HepG2 (cell line): ENCODE data around the gene ZNF839. TPM values are rescaled to one million over a fixed set of nuclear protein-coding genes. Genes with fewer than 3 reads are reported as not detected.
A peak's percentile ranks its signal among the peaks of the same experiment; 100 is the strongest.

Experiments
- CERS6 ChIP-seq: sonication (generic); formaldehyde crosslinking; IDR thresholded peaks from 2 replicates; pipeline ENCODE4 v1.5.0; 2020; ENCODE audit warnings: missing genetic modification reagents
- FOXJ3 ChIP-seq: sonication (generic); formaldehyde crosslinking; IDR thresholded peaks from 2 replicates; pipeline ENCODE4 v1.4.0; 2020; ENCODE audit warnings: missing genetic modification reagents, mild to moderate bottlenecking, borderline replicate concordance
- GPN1 ChIP-seq: sonication (generic); formaldehyde crosslinking; IDR thresholded peaks from 2 replicates; pipeline ENCODE4 v1.5.1; 2020; ENCODE audit warnings: missing genetic modification reagents, borderline replicate concordance
- KLF11 ChIP-seq: IDR thresholded peaks from 2 replicates; pipeline ENCODE4 v1.6.1; 2016; ENCODE audit warnings: missing compliant biosample characterization
- MIER3 ChIP-seq: IDR thresholded peaks from 2 replicates; pipeline ENCODE4 v1.6.1; 2016; ENCODE audit warnings: missing compliant biosample characterization, borderline replicate concordance
- MNT ChIP-seq: fragments of 450-650 bp; IDR thresholded peaks from 2 replicates; pipeline ENCODE4 v1.6.1; 2016
- POGK ChIP-seq: sonication (generic); formaldehyde crosslinking; conservative IDR thresholded peaks from 2 replicates; pipeline ENCODE4 v1.8.0; 2022; ENCODE audit warnings: mild to moderate bottlenecking, moderate library complexity, missing genetic modification reagents
- RXRA ChIP-seq: sonication (generic); formaldehyde crosslinking; IDR thresholded peaks from 2 replicates; pipeline ENCODE4 v1.5.1; 2020; ENCODE audit warnings: missing genetic modification reagents
- TCF12 ChIP-seq, 2 experiments: fragments of 450-650 bp in 1 of 2; sonication (generic) in 1 of 2; formaldehyde crosslinking in 1 of 2; IDR thresholded peaks; 2 replicates each; pipeline versions ENCODE4 v1.6.1 to v1.8.0; 2017 to 2022; ENCODE audit warnings: antibody characterized with exemption in 1 of 2, mild to moderate bottlenecking in 1 of 2, missing genetic modification reagents in 1 of 2, moderate library complexity in 1 of 2
- ZBTB37 ChIP-seq: sonication (generic); formaldehyde crosslinking; IDR thresholded peaks from 2 replicates; pipeline ENCODE4 v1.4.0; 2020; ENCODE audit warnings: mild to moderate bottlenecking, missing genetic modification reagents
- ZNF292 ChIP-seq: sonication (generic); formaldehyde crosslinking; IDR thresholded peaks from 2 replicates; pipeline ENCODE4 v1.8.1; 2022; ENCODE audit warnings: mild to moderate bottlenecking, low read depth, missing genetic modification reagents, borderline replicate concordance
- ZNF30 ChIP-seq: sonication (generic); formaldehyde crosslinking; IDR thresholded peaks from 2 replicates; pipeline ENCODE4 v1.5.0; 2020; ENCODE audit warnings: mild to moderate bottlenecking, missing genetic modification reagents
- ZNF501 ChIP-seq: sonication (generic); formaldehyde crosslinking; IDR thresholded peaks from 2 replicates; pipeline ENCODE4 v1.5.1; 2020; ENCODE audit warnings: mild to moderate bottlenecking, moderate library complexity, missing genetic modification reagents
- ZNF577 ChIP-seq: sonication (generic); formaldehyde crosslinking; IDR thresholded peaks from 2 replicates; pipeline ENCODE4 v1.4.0; 2020; ENCODE audit warnings: mild to moderate bottlenecking, low read depth, missing genetic modification reagents, borderline replicate concordance
- ZNF850 ChIP-seq: sonication (generic); formaldehyde crosslinking; conservative IDR thresholded peaks from 2 replicates; pipeline ENCODE4 v1.9.0; 2021; ENCODE audit warnings: mild to moderate bottlenecking, missing genetic modification reagents
- polyA plus RNA-seq, 8 experiments: library from polyadenylated mRNA; depleted of rRNA in 3 of 8; stranded (reverse) in 7 of 8; unstranded in 1 of 8; fragments of >200 nt; fragmentation: Illumina TruSeq in 4 of 8; extraction: Trizol in 4 of 8; gene quantifications; 2 replicates each; pipeline versions ENCODE4 v1.2.1 to v1.2.3, GENCODE V29; 2011 to 2016; ENCODE audit warnings: low read depth in 4 of 8, missing spikeins in 1 of 8, mixed read lengths in 1 of 8; ENCODE audit not compliant: insufficient read depth in 1 of 8
- total RNA-seq, 5 experiments: library from RNA; depleted of rRNA; stranded (reverse); fragments of >200 nt; fragmentation: Illumina TruSeq; extraction: Trizol; gene quantifications; 2 replicates each; pipeline ENCODE4 v1.2.3, GENCODE V29; 2016; ENCODE audit warnings: low read depth in 1 of 5
- TF ChIP-seq, protein P1 (sequence below): sonication (generic); formaldehyde crosslinking; IDR thresholded peaks from 2 replicates; pipeline ENCODE4 v1.4.0; 2020; ENCODE audit warnings: mild to moderate bottlenecking, low read depth, missing genetic modification reagents
- TF ChIP-seq, protein P2 (sequence below): sonication (generic); formaldehyde crosslinking; IDR thresholded peaks from 2 replicates; pipeline ENCODE4 v1.5.0; 2020; ENCODE audit warnings: missing genetic modification reagents
- TF ChIP-seq, protein P3 (sequence below): sonication (generic); formaldehyde crosslinking; IDR thresholded peaks from 2 replicates; pipeline ENCODE4 v1.5.1; 2020; ENCODE audit warnings: missing genetic modification reagents, mild to moderate bottlenecking, borderline replicate concordance

ZNF839 gene
- total and polyA plus RNA-seq, 2 of the 13 experiments (the other 11 are each of a cell fraction or from before 2014, with no cell fraction given), result 11.1 to 12.8 TPM

GRCh38 chr14:102304611-102305506 is 14.7 kb upstream of the ZNF839 start, which contains the start of gene MOK (continued):
- peak; percentile 90 for TF ChIP-seq FOXJ3 (CRISPR knock-in tag)
- no peak for TF ChIP-seq CERS6 (CRISPR knock-in tag)
- TF ChIP-seq ZNF577 (CRISPR knock-in tag), result no peak
- TF ChIP-seq, protein P1, sequence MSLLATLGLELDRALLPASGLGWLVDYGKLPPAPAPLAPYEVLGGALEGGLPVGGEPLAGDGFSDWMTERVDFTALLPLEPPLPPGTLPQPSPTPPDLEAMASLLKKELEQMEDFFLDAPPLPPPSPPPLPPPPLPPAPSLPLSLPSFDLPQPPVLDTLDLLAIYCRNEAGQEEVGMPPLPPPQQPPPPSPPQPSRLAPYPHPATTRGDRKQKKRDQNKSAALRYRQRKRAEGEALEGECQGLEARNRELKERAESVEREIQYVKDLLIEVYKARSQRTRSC (CRISPR knock-in tag), result no peak
- TF ChIP-seq ZNF850 (CRISPR knock-in tag), result no peak
- no peak for TF ChIP-seq TCF12 (IDR thresholded peaks at IDR 0.05)
- no peak for TF ChIP-seq TCF12 (CRISPR knock-in tag; IDR thresholded peaks at IDR 0.05)
- TF ChIP-seq MNT, result peak; percentile 78
- TF ChIP-seq KLF11 (CRISPR knock-in tag), result no peak
- TF ChIP-seq ZNF30 (CRISPR knock-in tag), result no peak
- TF ChIP-seq, protein P2, sequence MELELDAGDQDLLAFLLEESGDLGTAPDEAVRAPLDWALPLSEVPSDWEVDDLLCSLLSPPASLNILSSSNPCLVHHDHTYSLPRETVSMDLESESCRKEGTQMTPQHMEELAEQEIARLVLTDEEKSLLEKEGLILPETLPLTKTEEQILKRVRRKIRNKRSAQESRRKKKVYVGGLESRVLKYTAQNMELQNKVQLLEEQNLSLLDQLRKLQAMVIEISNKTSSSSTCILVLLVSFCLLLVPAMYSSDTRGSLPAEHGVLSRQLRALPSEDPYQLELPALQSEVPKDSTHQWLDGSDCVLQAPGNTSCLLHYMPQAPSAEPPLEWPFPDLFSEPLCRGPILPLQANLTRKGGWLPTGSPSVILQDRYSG (CRISPR knock-in tag), result no peak
- peak; percentile 29; the same call in 1 of the 2 replicates for TF ChIP-seq GPN1
- no peak; the same call in 1 of the 2 replicates for TF ChIP-seq RXRA
- no peak for TF ChIP-seq ZBTB37 (CRISPR knock-in tag)
- no peak for TF ChIP-seq ZNF292
- TF ChIP-seq MIER3, result no peak; the same call in 1 of the 2 replicates
- TF ChIP-seq, protein P3, sequence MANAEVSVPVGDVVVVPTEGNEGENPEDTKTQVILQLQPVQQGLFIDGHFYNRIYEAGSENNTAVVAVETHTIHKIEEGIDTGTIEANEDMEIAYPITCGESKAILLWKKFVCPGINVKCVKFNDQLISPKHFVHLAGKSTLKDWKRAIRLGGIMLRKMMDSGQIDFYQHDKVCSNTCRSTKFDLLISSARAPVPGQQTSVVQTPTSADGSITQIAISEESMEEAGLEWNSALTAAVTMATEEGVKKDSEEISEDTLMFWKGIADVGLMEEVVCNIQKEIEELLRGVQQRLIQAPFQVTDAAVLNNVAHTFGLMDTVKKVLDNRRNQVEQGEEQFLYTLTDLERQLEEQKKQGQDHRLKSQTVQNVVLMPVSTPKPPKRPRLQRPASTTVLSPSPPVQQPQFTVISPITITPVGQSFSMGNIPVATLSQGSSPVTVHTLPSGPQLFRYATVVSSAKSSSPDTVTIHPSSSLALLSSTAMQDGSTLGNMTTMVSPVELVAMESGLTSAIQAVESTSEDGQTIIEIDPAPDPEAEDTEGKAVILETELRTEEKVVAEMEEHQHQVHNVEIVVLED (CRISPR knock-in tag), result peak; percentile 43; the same call in 1 of the 2 replicates
- no peak for TF ChIP-seq POGK (CRISPR knock-in tag)
- TF ChIP-seq ZNF501, result 0 out of 2 replicates have a peak, but pooled peaks have one; percentile 68
